ENCODE data around the gene COL6A1.

COL6A1 gene

GRCh38 chr21:45963232-45963570 is 18.4 kb upstream of the COL6A1 start:
- TF ChIP-seq EZH2phosphoT487 (IDR thresholded peaks at IDR 0.05; ENCODE audit: low read depth), result no peak
- TF ChIP-seq CTCF (IDR thresholded peaks at IDR 0.05; ENCODE audit: low read depth, low read length), result no peak
- no peaks in the 10 kb centered on the region for H3K9me3 ChIP-seq (ENCODE audit: insufficient read depth, low read length)

GRCh38 chr21:45964649-45965048 is 16.9 kb upstream of the COL6A1 start:
- Histone ChIP-seq H3K36me3 (replicated peaks; ENCODE audit: low read depth, low read length) (no peaks in the 10 kb centered on the region), H3K4me2 (ENCODE audit: low read length) (no peak overlapping the region), H3K9ac (ENCODE audit: low read length) (no peak overlapping the region), H3K4me3 (ENCODE audit: low read length) (no peak overlapping the region), H3K27me3 (ENCODE audit: low read depth, low read length) (no peaks in the 10 kb centered on the region), H2AFZ (ENCODE audit: low read depth, low read length) (no peak overlapping the region), H3K79me2 (ENCODE audit: low read length) (no peaks in the 10 kb centered on the region), H3K9me3 (ENCODE audit: insufficient read depth, low read length) (no peaks in the 10 kb centered on the region), H3K4me1 (ENCODE audit: low read length) (no peaks in the 10 kb centered on the region), H4K20me1 (ENCODE audit: insufficient read depth, low read length) (no peaks in the 10 kb centered on the region), H3K27ac (ENCODE audit: low read length) (no peak overlapping the region)
- TF ChIP-seq EZH2phosphoT487 (IDR thresholded peaks at IDR 0.05; ENCODE audit: low read depth), result no peak
- TF ChIP-seq CTCF (IDR thresholded peaks at IDR 0.05; ENCODE audit: low read depth, low read length), result no peak

More at GRCh38 chr21:45963232-45963570, 18.4 kb upstream of the COL6A1 start:
- Histone ChIP-seq H2AFZ (ENCODE audit: low read depth, low read length) (no peak overlapping the region), H3K4me2 (ENCODE audit: low read length) (no peak overlapping the region), H3K27ac (ENCODE audit: low read length) (no peak overlapping the region), H3K36me3 (replicated peaks; ENCODE audit: low read depth, low read length) (no peaks in the 10 kb centered on the region), H3K4me3 (ENCODE audit: low read length) (no peak overlapping the region), H4K20me1 (ENCODE audit: insufficient read depth, low read length) (no peaks in the 10 kb centered on the region), H3K79me2 (ENCODE audit: low read length) (no peaks in the 10 kb centered on the region), H3K9ac (ENCODE audit: low read length) (no peak overlapping the region), H3K27me3 (ENCODE audit: low read depth, low read length) (0 out of 2 replicates have a peak, but pooled peaks cover 3% of the 10 kb centered on the region), H3K4me1 (ENCODE audit: low read length) (no peaks in the 10 kb centered on the region)

- no peak overlapping the region for H2AFZ ChIP-seq (ENCODE audit: low read depth, low read length)
- H3K9me3 ChIP-seq (ENCODE audit: insufficient read depth, low read length), result no peaks in the 10 kb centered on the region
- H3K79me2 ChIP-seq (ENCODE audit: low read length), result no peaks in the 10 kb centered on the region
- H3K9ac ChIP-seq (ENCODE audit: low read length), result no peak overlapping the region
- TF ChIP-seq CTCF (IDR thresholded peaks at IDR 0.05; ENCODE audit: low read depth, low read length), result no peak
- no peak for TF ChIP-seq EZH2phosphoT487 (IDR thresholded peaks at IDR 0.05; ENCODE audit: low read depth)
- H3K27ac ChIP-seq (ENCODE audit: low read length), result no peak overlapping the region
- no peak overlapping the region for H3K4me2 ChIP-seq (ENCODE audit: low read length)
- H3K4me3 ChIP-seq (ENCODE audit: low read length), result no peak overlapping the region
- no peaks in the 10 kb centered on the region for H3K36me3 ChIP-seq (replicated peaks; ENCODE audit: low read depth, low read length)
- no peaks in the 10 kb centered on the region for H3K27me3 ChIP-seq (ENCODE audit: low read depth, low read length)
- no peaks in the 10 kb centered on the region for H4K20me1 ChIP-seq (ENCODE audit: insufficient read depth, low read length)
- H3K4me1 ChIP-seq (ENCODE audit: low read length), result no peaks in the 10 kb centered on the region
Measured at GRCh38 chr21:45965084-45965809, 16.3 kb upstream of the COL6A1 start.

GRCh38 chr21:45966791-45967394 is 14.7 kb upstream of the COL6A1 start:
- H3K9ac ChIP-seq (ENCODE audit: low read length), result no peak overlapping the region
- no peaks in the 10 kb centered on the region for H3K4me1 ChIP-seq (ENCODE audit: low read length)
- H3K79me2 ChIP-seq (ENCODE audit: low read length), result no peaks in the 10 kb centered on the region
- no peak overlapping the region for H3K4me3 ChIP-seq (ENCODE audit: low read length)
- no peak overlapping the region for H2AFZ ChIP-seq (ENCODE audit: low read depth, low read length)
- no peaks in the 10 kb centered on the region for H4K20me1 ChIP-seq (ENCODE audit: insufficient read depth, low read length)
- no peak overlapping the region for H3K27ac ChIP-seq (ENCODE audit: low read length)
- no peaks in the 10 kb centered on the region for H3K36me3 ChIP-seq (replicated peaks; ENCODE audit: low read depth, low read length)
- H3K27me3 ChIP-seq (ENCODE audit: low read depth, low read length), result no peaks in the 10 kb centered on the region
- no peaks in the 10 kb centered on the region for H3K9me3 ChIP-seq (ENCODE audit: insufficient read depth, low read length)
- no peak overlapping the region for H3K4me2 ChIP-seq (ENCODE audit: low read length)
- TF ChIP-seq CTCF (IDR thresholded peaks at IDR 0.05; ENCODE audit: low read depth, low read length), result no peak
- no peak for TF ChIP-seq EZH2phosphoT487 (IDR thresholded peaks at IDR 0.05; ENCODE audit: low read depth)

Measured in OCI-LY3 (cell line).